ENCODE results near the gene PKMYT1. TPM values are rescaled to one million over a fixed set of nuclear protein-coding genes. Genes with fewer than 3 reads are reported as not detected.

The PKMYT1 gene
- total and polyA plus RNA-seq, 2 experiments from 2014 or later = 90.9 to 100 TPM

DNA sequence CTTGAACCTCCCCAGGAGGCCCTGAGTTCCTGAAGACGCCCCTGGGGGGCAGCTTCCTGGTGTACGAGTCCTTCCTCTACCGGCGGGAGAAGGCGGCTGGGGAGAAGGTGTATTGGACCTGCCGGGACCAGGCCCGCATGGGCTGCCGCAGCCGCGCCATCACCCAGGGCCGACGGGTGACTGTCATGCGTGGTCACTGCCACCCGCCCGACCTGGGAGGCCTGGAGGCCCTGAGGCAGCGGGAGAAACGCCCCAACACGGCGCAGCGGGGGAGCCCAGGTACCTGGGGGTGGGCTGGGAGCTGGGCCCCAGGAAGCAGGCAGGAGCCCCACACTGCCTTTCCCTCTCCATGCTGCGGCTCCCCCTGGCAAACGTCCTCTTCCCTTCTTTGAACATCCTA lies 46.5 kb downstream of the PKMYT1 start:
- DNase-seq (ENCODE audit: low spot score) (no peak), ATAC-seq (no peak)
- no peak overlapping the region for H2AFZ ChIP-seq
- peaks cover 13% of the 10 kb centered on the region; the same call in 2 of the 3 replicates for H3K36me3 Mint-ChIP-seq (ENCODE audit: low read depth)
- no peak overlapping the region for H3K4me3 Mint-ChIP-seq
- H3K4me3 ChIP-seq = no peak overlapping the region
- no peaks in the 10 kb centered on the region for H3K27me3 ChIP-seq (ENCODE audit: insufficient read depth)
- peaks cover 7% of the 10 kb centered on the region for H3K4me1 Mint-ChIP-seq
- H3F3A ChIP-seq (replicated peaks; ENCODE audit: low read depth) = no peaks in the 10 kb centered on the region
- no peaks in the 10 kb centered on the region for H3K9me3 Mint-ChIP-seq
- no peaks in the 10 kb centered on the region for H3K36me3 ChIP-seq (ENCODE audit: insufficient read depth)
- H3K79me2 ChIP-seq (replicated peaks; ENCODE audit: insufficient read depth) = no peaks in the 10 kb centered on the region
- H3K27ac Mint-ChIP-seq = no peak overlapping the region
- no peaks in the 10 kb centered on the region for H3K9me2 ChIP-seq (ENCODE audit: insufficient read depth)
- no peaks in the 10 kb centered on the region for H3K4me1 ChIP-seq (ENCODE audit: insufficient read depth)
- peaks cover 6% of the 10 kb centered on the region for H3K27me3 Mint-ChIP-seq (ENCODE audit: insufficient read depth, low read depth, poor library complexity)
- no peak for TF ChIP-seq ZNF331 (CRISPR knock-in tag; IDR thresholded peaks at IDR 0.05; ENCODE audit: low read depth)
- no peak for TF ChIP-seq POLR2AphosphoS5 (IDR thresholded peaks at IDR 0.05; ENCODE audit: low read depth)
- TF ChIP-seq EZH2phosphoT487 (IDR thresholded peaks at IDR 0.05; ENCODE audit: unreplicated experiment) = no peak
- TF ChIP-seq ZNF462 (CRISPR knock-in tag; IDR thresholded peaks at IDR 0.05) = no peak
- TF ChIP-seq ZNF114 (CRISPR knock-in tag; IDR thresholded peaks at IDR 0.05) = no peak
- TF ChIP-seq ETS1 (IDR thresholded peaks at IDR 0.05) = no peak
- TF ChIP-seq CREB1 (CRISPR knock-in tag; IDR thresholded peaks at IDR 0.05; ENCODE audit: low read depth) = no peak
- no peak for TF ChIP-seq STAT1 (IDR thresholded peaks at IDR 0.05; ENCODE audit: unreplicated experiment)
- TF ChIP-seq, protein P1, sequence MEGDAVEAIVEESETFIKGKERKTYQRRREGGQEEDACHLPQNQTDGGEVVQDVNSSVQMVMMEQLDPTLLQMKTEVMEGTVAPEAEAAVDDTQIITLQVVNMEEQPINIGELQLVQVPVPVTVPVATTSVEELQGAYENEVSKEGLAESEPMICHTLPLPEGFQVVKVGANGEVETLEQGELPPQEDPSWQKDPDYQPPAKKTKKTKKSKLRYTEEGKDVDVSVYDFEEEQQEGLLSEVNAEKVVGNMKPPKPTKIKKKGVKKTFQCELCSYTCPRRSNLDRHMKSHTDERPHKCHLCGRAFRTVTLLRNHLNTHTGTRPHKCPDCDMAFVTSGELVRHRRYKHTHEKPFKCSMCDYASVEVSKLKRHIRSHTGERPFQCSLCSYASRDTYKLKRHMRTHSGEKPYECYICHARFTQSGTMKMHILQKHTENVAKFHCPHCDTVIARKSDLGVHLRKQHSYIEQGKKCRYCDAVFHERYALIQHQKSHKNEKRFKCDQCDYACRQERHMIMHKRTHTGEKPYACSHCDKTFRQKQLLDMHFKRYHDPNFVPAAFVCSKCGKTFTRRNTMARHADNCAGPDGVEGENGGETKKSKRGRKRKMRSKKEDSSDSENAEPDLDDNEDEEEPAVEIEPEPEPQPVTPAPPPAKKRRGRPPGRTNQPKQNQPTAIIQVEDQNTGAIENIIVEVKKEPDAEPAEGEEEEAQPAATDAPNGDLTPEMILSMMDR (conservative IDR thresholded peaks at IDR 0.05; ENCODE audit: low read depth in 2 of 2) = no peak
- TF ChIP-seq, protein P2, sequence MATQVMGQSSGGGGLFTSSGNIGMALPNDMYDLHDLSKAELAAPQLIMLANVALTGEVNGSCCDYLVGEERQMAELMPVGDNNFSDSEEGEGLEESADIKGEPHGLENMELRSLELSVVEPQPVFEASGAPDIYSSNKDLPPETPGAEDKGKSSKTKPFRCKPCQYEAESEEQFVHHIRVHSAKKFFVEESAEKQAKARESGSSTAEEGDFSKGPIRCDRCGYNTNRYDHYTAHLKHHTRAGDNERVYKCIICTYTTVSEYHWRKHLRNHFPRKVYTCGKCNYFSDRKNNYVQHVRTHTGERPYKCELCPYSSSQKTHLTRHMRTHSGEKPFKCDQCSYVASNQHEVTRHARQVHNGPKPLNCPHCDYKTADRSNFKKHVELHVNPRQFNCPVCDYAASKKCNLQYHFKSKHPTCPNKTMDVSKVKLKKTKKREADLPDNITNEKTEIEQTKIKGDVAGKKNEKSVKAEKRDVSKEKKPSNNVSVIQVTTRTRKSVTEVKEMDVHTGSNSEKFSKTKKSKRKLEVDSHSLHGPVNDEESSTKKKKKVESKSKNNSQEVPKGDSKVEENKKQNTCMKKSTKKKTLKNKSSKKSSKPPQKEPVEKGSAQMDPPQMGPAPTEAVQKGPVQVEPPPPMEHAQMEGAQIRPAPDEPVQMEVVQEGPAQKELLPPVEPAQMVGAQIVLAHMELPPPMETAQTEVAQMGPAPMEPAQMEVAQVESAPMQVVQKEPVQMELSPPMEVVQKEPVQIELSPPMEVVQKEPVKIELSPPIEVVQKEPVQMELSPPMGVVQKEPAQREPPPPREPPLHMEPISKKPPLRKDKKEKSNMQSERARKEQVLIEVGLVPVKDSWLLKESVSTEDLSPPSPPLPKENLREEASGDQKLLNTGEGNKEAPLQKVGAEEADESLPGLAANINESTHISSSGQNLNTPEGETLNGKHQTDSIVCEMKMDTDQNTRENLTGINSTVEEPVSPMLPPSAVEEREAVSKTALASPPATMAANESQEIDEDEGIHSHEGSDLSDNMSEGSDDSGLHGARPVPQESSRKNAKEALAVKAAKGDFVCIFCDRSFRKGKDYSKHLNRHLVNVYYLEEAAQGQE (IDR thresholded peaks at IDR 0.05; ENCODE audit: unreplicated experiment) = no peak
- no peak for TF ChIP-seq NANOG (IDR thresholded peaks at IDR 0.05; ENCODE audit: borderline replicate concordance)
- TF ChIP-seq JUNB (IDR thresholded peaks at IDR 0.05; ENCODE audit: unreplicated experiment) = no peak
- no peak for TF ChIP-seq EZH2 (IDR thresholded peaks at IDR 0.05; ENCODE audit: low read depth, unreplicated experiment)
- no peak overlapping the region for H3K27ac ChIP-seq (ENCODE audit: low read depth)
- no peaks in the 10 kb centered on the region; the same call in 1 of the 2 replicates for H4K20me1 ChIP-seq (replicated peaks; ENCODE audit: insufficient read depth)
- no peak overlapping the region for H3K4me2 ChIP-seq

Data from GM23338 (cell line).